GM18507 (cell line): Measurements from ENCODE around the gene JAK3.
A peak's percentile ranks its signal among the peaks of the same experiment; 100 is the strongest.
"Not testable (repeated sequence)": the region's sequence is repeated elsewhere in the genome, so short reads cannot be mapped to it uniquely, and the experiment has no call there.

Experiments
- DNase-seq: peaks from one replicate; pipeline ENCODE4 v3.0.0; 2011; ENCODE audit warnings: low read depth; ENCODE audit not compliant: insufficient read length; ENCODE audit errors: extremely low spot score
- FAIRE-seq: peaks from 2 replicates; lab custom pipeline; 2011; peaks lifted over from hg19 to GRCh38; lab: Jason Lieb, UNC

The JAK3 gene

GRCh38 chr19:17847538-17848366 is at the start of gene JAK3:
TSS of gene JAK3 (minus strand) at chr19:17847982. CDS start at chr19:17844417, 3,565 bp downstream.
- FAIRE-seq (peak; percentile 89), DNase-seq (peak; percentile 78)

DNA sequence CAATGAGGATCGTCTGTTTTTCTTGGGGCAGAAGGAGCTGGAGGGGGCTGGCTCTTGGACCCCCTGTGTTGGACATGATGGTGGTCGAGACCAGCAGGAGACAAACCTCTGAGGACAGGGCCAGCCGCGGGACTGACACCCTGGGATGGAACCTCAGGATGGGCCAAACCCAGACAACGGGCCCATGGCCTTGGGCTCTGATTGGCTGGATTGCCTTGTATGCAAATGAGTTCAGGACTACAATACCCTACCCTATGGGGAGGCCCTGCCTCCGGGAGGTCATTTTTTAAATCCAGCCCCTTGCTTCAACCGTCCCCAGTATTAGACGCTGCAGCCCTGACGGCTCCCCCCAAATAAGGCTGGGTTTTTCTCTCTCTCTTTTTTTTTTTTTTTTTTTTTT is 46.0 kb upstream of the JAK3 start:
- no peak for DNase-seq
- no peak for FAIRE-seq

- DNase-seq (no peak), FAIRE-seq (no peak)
Observed at GRCh38 chr19:17889609-17890214, 41.9 kb upstream of the JAK3 start.

DNA sequence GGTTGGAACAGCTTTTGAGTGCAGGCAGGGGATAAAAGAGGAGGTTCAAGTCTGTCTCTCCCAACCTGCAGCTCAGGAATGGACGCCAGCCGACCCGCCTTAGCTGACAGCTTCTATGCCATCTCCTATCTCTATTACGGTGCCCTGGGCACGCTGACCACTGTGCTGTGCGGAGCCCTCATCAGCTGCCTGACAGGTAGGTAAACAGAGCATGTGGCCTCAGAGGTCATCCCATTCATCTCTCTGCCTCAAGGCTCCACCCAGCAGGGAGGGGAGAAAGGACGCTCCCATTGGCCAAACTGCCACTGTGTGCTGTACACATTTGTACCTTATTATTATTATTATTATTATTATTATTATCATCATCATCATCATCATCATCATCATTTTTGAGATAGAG is 40.5 kb upstream of the JAK3 start:
- DNase-seq (no peak), FAIRE-seq (no peak)

DNA sequence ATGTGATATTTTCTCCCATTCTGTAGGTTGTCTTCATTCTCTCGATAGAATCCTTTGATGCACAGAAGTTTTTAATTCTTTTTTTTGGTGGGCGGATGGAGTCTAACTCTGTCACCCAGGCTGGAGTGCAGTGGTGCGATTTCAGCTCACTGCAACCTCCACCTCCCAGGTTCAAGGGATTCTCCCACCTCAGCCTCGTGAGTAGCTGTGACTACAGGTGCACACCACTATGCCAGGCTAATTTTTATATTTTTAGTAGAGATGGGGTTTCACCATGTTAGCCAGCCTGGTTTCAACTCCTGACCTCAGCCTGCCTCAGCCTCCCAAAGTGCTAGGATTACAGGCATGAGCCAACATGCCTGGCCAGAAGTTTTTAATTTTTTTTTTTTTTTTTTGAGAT is 39.4 kb upstream of the JAK3 start:
- not testable (repeated sequence) for FAIRE-seq

GRCh38 chr19:17886515-17886914 is 38.7 kb upstream of the JAK3 start:
- DNase-seq (no peak), FAIRE-seq (peak; percentile 90)

More for the DNA sequence above, 39.4 kb upstream of the JAK3 start:
- not testable (repeated sequence) for DNase-seq

GRCh38 chr19:17883627-17884410 is 36.0 kb upstream of the JAK3 start:
- FAIRE-seq (no peak), DNase-seq (no peak)

- DNase-seq: no peak
- no peak for FAIRE-seq
Observed at GRCh38 chr19:17881701-17882100, 33.9 kb upstream of the JAK3 start.

GRCh38 chr19:17879466-17879865 is 31.7 kb upstream of the JAK3 start:
- DNase-seq: no peak
- FAIRE-seq: no peak

DNA sequence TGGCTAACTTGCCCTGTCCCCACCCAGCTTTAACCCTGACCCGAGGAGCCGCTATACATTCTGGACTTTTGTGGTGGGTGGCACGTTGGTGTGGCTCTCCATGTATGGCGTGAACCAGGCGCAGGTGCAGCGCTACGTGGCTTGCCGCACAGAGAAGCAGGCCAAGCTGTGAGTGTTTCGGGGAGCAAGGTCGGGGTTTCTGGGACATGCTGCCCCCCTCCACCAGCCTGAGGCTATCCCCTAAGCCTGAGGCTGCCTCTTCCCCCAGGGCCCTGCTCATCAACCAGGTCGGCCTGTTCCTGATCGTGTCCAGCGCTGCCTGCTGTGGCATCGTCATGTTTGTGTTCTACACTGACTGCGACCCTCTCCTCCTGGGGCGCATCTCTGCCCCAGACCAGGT is 29.9 kb upstream of the JAK3 start:
- FAIRE-seq (no peak), DNase-seq (no peak)

GRCh38 chr19:17874758-17875135 is 27.0 kb upstream of the JAK3 start:
- DNase-seq (no peak), FAIRE-seq (no peak)

- FAIRE-seq (no peak), DNase-seq (peak; percentile 50)
Observed at GRCh38 chr19:17873786-17874757, 26.3 kb upstream of the JAK3 start.

DNA sequence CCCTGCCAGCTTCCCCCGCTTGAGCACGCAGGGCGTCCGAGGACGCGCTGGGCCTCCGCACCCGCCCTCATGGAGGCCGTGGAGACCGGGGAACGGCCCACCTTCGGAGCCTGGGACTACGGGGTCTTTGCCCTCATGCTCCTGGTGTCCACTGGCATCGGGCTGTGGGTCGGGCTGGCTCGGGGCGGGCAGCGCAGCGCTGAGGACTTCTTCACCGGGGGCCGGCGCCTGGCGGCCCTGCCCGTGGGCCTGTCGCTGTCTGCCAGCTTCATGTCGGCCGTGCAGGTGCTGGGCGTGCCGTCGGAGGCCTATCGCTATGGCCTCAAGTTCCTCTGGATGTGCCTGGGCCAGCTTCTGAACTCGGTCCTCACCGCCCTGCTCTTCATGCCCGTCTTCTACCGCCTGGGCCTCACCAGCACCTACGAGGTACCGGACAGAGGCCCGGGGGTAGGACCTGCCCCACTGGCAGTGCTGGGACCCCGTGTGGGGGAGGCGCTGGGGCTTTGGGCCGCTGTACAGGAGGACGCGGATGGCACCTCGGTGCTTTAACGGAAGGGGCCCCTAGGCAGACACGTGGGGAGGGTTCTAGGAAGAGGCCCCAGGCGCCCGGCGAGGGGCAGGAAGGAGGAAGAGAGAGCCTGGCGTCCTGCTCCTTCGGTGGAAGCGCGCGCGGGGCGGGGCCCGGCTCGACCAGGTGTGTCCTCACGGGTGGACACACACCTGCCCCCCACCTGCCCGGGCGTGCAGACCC is 24.6 kb upstream of the JAK3 start:
- FAIRE-seq (no peak), DNase-seq (no peak)

- no peak for DNase-seq
Observed at GRCh38 chr19:17871878-17872250, 24.1 kb upstream of the JAK3 start, which contains the start of gene SLC5A5. TSS of gene SLC5A5 (plus strand) at chr19:17871945. CDS start at chr19:17872320, 375 bp downstream.

GRCh38 chr19:17871032-17871877 is 23.5 kb upstream of the JAK3 start:
- DNase-seq (no peak), FAIRE-seq (no peak)

More at GRCh38 chr19:17871878-17872250, 24.1 kb upstream of the JAK3 start, which contains the start of gene SLC5A5:
- no peak for FAIRE-seq

- FAIRE-seq (no peak), DNase-seq (no peak)
Observed at GRCh38 chr19:17869114-17869608, 21.4 kb upstream of the JAK3 start.

- no peak for DNase-seq
- no peak for FAIRE-seq
Observed at GRCh38 chr19:17868669-17869068, 20.9 kb upstream of the JAK3 start.
